ENCODE results near the gene XG. TPM values are rescaled to one million over a fixed set of nuclear protein-coding genes. Genes with fewer than 3 reads are reported as not detected.
"Not testable (repeated sequence)": the region's sequence is repeated elsewhere in the genome, so short reads cannot be mapped to it uniquely, and the experiment has no call there.

The XG gene
- total RNA-seq, 6 experiments from 2014 or later: 0.31 TPM; not detected in 5

DNA sequence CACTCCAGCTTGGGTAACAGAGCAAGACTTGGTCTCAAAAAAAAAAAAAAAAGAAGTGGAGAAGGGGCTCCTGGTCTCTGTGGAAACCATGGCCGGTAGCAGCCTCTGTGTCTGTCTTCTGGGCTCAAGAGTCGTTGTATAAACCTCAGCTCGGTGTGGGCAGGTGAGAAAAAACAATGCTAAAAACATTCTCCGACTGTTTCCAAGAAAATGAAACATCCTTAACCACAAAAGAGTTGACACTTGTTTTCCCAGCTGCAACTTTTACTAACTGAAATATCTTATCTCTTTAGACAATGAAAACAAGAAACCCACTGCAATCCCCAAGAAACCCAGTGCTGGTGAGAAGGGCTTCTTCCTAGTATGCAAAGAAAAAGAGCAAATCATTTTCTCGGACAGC, 34.5 kb upstream of the XG start:
- Histone ChIP-seq H3K4me3 (no peak overlapping the region), H3K9me3 (no peaks in the 10 kb centered on the region), H3K36me3 (peaks cover 0 to 26% (median 5%) of the 10 kb centered on the region in 4 donors), H3K4me1 (peaks cover 0 to 14% (median 0%) of the 10 kb centered on the region in 4 donors), H3K27ac (no peak overlapping the region), H3K27me3 (no peaks in the 10 kb centered on the region)
- DNase-seq (no peak), ATAC-seq (no peak)
- intact Hi-C loops (cut with DNase I): no loop called here
- no peak for TF ChIP-seq POLR2A (IDR thresholded peaks at IDR 0.05)
- TF ChIP-seq CTCF (IDR thresholded peaks at IDR 0.05): no peak
- 64% methylated on average over 5 of the region's 5 CpGs for WGBS (ENCODE audit: insufficient coverage, low coverage, low lambda C conversion rate, missing lambda C conversion rate)

GRCh38 chrX:2718821-2719220, 33.0 kb upstream of the XG start:
- no peak overlapping the region for H3K4me3 ChIP-seq
- H3K4me1 ChIP-seq: peaks cover 0 to 14% (median 0%) of the 10 kb centered on the region in 4 donors
- no CpG with 5 or more reads among the region's 2 CpGs for WGBS (ENCODE audit: insufficient coverage, low coverage, low lambda C conversion rate, missing lambda C conversion rate)
- no peaks in the 10 kb centered on the region for H3K9me3 ChIP-seq
- no peaks in the 10 kb centered on the region for H3K27me3 ChIP-seq
- DNase-seq: no peak
- no peak for TF ChIP-seq CTCF (IDR thresholded peaks at IDR 0.05)
- TF ChIP-seq POLR2A (IDR thresholded peaks at IDR 0.05): no peak
- intact Hi-C loops (cut with DNase I): no loop called here
- no peak for ATAC-seq
- peaks cover 0 to 38% (median 10%) of the 10 kb centered on the region in 4 donors for H3K36me3 ChIP-seq
- H3K27ac ChIP-seq: no peak overlapping the region

- Histone ChIP-seq H3K4me1 (peaks cover 0 to 14% (median 0%) of the 10 kb centered on the region in 4 donors), H3K27me3 (no peaks in the 10 kb centered on the region), H3K4me3 (no peak overlapping the region), H3K36me3 (peaks cover 0 to 46% (median 10%) of the 10 kb centered on the region in 4 donors), H3K27ac (peak overlapping the region in 1 of 3 donors; percentile 25), H3K9me3 (no peaks in the 10 kb centered on the region)
- no peak for TF ChIP-seq CTCF (IDR thresholded peaks at IDR 0.05)
- no peak for TF ChIP-seq POLR2A (IDR thresholded peaks at IDR 0.05)
- peak in 1 of 3 donors; percentile 70 for DNase-seq
- intact Hi-C loops (cut with DNase I): no loop called here
- WGBS (ENCODE audit: insufficient coverage, low coverage, low lambda C conversion rate, missing lambda C conversion rate): 65% methylated on average over 10 of the region's 10 CpGs
- peak; percentile 84 to 94 (median 92) for ATAC-seq
Measured at GRCh38 chrX:2719774-2720447, 31.9 kb upstream of the XG start.

GRCh38 chrX:2723286-2723879, 28.5 kb upstream of the XG start:
- H3K9me3 ChIP-seq: no peaks in the 10 kb centered on the region
- ATAC-seq: no peak
- no peaks in the 10 kb centered on the region for H3K27me3 ChIP-seq
- peaks cover 0 to 49% (median 12%) of the 10 kb centered on the region in 4 donors for H3K36me3 ChIP-seq
- intact Hi-C loops (cut with DNase I): no loop called here
- no peak for DNase-seq
- TF ChIP-seq CTCF (IDR thresholded peaks at IDR 0.05) (no peak), POLR2A (IDR thresholded peaks at IDR 0.05) (no peak)
- peaks cover 0 to 14% (median 0%) of the 10 kb centered on the region in 4 donors for H3K4me1 ChIP-seq
- 82% methylated on average over 10 of the region's 20 CpGs for WGBS (ENCODE audit: insufficient coverage, low coverage, low lambda C conversion rate, missing lambda C conversion rate)
- no peak overlapping the region for H3K27ac ChIP-seq
- no peak overlapping the region for H3K4me3 ChIP-seq

DNA sequence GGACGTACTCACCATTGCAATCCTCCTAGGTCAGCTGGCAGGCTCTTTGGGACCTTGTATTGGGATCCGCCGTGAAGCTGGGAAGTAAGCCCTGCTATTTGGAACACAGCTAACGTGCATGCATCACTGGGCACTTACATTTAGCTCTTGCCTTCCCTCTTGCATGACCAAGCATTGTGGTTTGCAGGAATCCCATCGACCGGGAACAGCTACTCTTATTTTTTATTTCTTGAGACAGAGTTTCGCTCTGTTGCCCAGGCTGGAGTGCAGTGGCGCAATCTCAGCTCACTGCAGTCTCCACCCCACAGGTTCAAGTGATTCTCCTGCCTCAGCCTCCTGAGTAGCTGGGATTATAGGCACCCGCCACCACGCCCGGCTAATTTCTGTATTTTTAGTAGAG, 24.6 kb upstream of the XG start:
- H3K4me3 ChIP-seq; H3K4me1 ChIP-seq; H3K9me3 ChIP-seq; intact Hi-C loops (cut with DNase I); H3K27ac ChIP-seq; ATAC-seq; DNase-seq; H3K27me3 ChIP-seq: not testable (repeated sequence)
- peaks cover 0 to 46% (median 14%) of the 10 kb centered on the region in 4 donors for H3K36me3 ChIP-seq
- WGBS (ENCODE audit: insufficient coverage, low coverage, low lambda C conversion rate, missing lambda C conversion rate): 96% methylated on average over 9 of the region's 11 CpGs
